Measurements from ENCODE around the gene ACTL9.

- TF ChIP-seq, protein P1, sequence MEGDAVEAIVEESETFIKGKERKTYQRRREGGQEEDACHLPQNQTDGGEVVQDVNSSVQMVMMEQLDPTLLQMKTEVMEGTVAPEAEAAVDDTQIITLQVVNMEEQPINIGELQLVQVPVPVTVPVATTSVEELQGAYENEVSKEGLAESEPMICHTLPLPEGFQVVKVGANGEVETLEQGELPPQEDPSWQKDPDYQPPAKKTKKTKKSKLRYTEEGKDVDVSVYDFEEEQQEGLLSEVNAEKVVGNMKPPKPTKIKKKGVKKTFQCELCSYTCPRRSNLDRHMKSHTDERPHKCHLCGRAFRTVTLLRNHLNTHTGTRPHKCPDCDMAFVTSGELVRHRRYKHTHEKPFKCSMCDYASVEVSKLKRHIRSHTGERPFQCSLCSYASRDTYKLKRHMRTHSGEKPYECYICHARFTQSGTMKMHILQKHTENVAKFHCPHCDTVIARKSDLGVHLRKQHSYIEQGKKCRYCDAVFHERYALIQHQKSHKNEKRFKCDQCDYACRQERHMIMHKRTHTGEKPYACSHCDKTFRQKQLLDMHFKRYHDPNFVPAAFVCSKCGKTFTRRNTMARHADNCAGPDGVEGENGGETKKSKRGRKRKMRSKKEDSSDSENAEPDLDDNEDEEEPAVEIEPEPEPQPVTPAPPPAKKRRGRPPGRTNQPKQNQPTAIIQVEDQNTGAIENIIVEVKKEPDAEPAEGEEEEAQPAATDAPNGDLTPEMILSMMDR (IDR thresholded peaks at IDR 0.05; ENCODE audit: insufficient read depth, low read length), result no peak
- TF ChIP-seq GABPA (IDR thresholded peaks at IDR 0.05; ENCODE audit: low read depth) (no peak), POLR2AphosphoS5 (IDR thresholded peaks at IDR 0.05; ENCODE audit: low read depth) (no peak), SPI1 (IDR thresholded peaks at IDR 0.05; ENCODE audit: borderline replicate concordance, low read depth) (no peak)
- TF ChIP-seq, protein P2, sequence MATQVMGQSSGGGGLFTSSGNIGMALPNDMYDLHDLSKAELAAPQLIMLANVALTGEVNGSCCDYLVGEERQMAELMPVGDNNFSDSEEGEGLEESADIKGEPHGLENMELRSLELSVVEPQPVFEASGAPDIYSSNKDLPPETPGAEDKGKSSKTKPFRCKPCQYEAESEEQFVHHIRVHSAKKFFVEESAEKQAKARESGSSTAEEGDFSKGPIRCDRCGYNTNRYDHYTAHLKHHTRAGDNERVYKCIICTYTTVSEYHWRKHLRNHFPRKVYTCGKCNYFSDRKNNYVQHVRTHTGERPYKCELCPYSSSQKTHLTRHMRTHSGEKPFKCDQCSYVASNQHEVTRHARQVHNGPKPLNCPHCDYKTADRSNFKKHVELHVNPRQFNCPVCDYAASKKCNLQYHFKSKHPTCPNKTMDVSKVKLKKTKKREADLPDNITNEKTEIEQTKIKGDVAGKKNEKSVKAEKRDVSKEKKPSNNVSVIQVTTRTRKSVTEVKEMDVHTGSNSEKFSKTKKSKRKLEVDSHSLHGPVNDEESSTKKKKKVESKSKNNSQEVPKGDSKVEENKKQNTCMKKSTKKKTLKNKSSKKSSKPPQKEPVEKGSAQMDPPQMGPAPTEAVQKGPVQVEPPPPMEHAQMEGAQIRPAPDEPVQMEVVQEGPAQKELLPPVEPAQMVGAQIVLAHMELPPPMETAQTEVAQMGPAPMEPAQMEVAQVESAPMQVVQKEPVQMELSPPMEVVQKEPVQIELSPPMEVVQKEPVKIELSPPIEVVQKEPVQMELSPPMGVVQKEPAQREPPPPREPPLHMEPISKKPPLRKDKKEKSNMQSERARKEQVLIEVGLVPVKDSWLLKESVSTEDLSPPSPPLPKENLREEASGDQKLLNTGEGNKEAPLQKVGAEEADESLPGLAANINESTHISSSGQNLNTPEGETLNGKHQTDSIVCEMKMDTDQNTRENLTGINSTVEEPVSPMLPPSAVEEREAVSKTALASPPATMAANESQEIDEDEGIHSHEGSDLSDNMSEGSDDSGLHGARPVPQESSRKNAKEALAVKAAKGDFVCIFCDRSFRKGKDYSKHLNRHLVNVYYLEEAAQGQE (IDR thresholded peaks at IDR 0.05; ENCODE audit: insufficient replicate concordance, low read depth), result no peak
These were observed 1.3 kb upstream of the ACTL9 start for GRCh38 chr19:8699908-8700307.

All from HL-60 (cell line).